GM23338 (cell line): ENCODE measurements around the gene FOXR2. TPM values are rescaled to one million over a fixed set of nuclear protein-coding genes. Genes with fewer than 3 reads are reported as not detected.

Experiments used
- ATAC-seq: fragments of 200-7000 bp; cut with Tn5 transposase; 3 replicates; pipeline ENCODE4 v1.9.1; 2020
- DNase-seq: peaks from one replicate; pipeline ENCODE4 v3.0.0-alpha.2; 2015; ENCODE audit warnings: low spot score
- H2AFZ ChIP-seq: fragments of 200-600 bp; sonication (generic); 2 replicates; pipeline ENCODE4 v1.8.0; 2016; ENCODE audit warnings: antibody characterized with exemption, mild to moderate bottlenecking, moderate library complexity
- H3F3A ChIP-seq: fragments of 200-600 bp; sonication (generic); replicated peaks from 2 replicates; pipeline ENCODE4 v1.8.0; 2017; ENCODE audit warnings: antibody characterized with exemption, mixed run types, low read depth
- H3K27ac ChIP-seq: fragments of 200-600 bp; sonication (generic); 2 replicates; pipeline ENCODE4 v1.6.1; 2016; ENCODE audit warnings: low read depth
- H3K27me3 ChIP-seq: fragments of 200-600 bp; sonication (generic); 2 replicates; pipeline ENCODE4 v1.8.0; 2016; ENCODE audit warnings: mild to moderate bottlenecking, mixed run types, moderate library complexity; ENCODE audit not compliant: insufficient read depth
- H3K36me3 ChIP-seq: fragments of 200-600 bp; sonication (generic); 2 replicates; pipeline ENCODE4 v1.8.0; 2016; ENCODE audit warnings: mild to moderate bottlenecking; ENCODE audit not compliant: insufficient read depth
- H3K4me1 ChIP-seq: fragments of 200-600 bp; sonication (generic); 2 replicates; pipeline ENCODE4 v1.8.0; 2016; ENCODE audit warnings: mild to moderate bottlenecking, moderate library complexity; ENCODE audit not compliant: insufficient read depth
- H3K4me2 ChIP-seq: fragments of 200-600 bp; sonication (generic); 2 replicates; pipeline ENCODE4 v1.7.1; 2017; ENCODE audit warnings: mixed run types
- H3K4me3 ChIP-seq: fragments of 200-600 bp; sonication (generic); 2 replicates; pipeline ENCODE4 v1.6.1; 2016; ENCODE audit warnings: mixed run types
- H3K79me2 ChIP-seq: fragments of 200-600 bp; sonication (generic); replicated peaks from 2 replicates; pipeline ENCODE4 v1.8.0; 2017; ENCODE audit warnings: mild to moderate bottlenecking; ENCODE audit not compliant: insufficient read depth
- H3K9me2 ChIP-seq: fragments of 200-600 bp; sonication (generic); 2 replicates; pipeline ENCODE4 v1.8.0; 2017; ENCODE audit not compliant: insufficient read depth
- H4K20me1 ChIP-seq: fragments of 200-600 bp; sonication (generic); replicated peaks from 2 replicates; pipeline ENCODE4 v1.8.0; 2017; ENCODE audit warnings: mild to moderate bottlenecking; ENCODE audit not compliant: insufficient read depth
- H3K27ac Mint-ChIP-seq: 2 replicates; pipeline ENCODE4 v1.8.0; 2020; ENCODE audit warnings: inconsistent platforms, mild to moderate bottlenecking, moderate library complexity, mixed read lengths
- H3K27me3 Mint-ChIP-seq: 3 replicates; pipeline ENCODE4 v1.8.0; 2022; ENCODE audit warnings: low read depth, mild to moderate bottlenecking, moderate library complexity, mixed read lengths, inconsistent platforms; ENCODE audit not compliant: insufficient read depth, poor library complexity
- H3K36me3 Mint-ChIP-seq: 3 replicates; pipeline ENCODE4 v1.8.0; 2021; ENCODE audit warnings: low read depth, mild to moderate bottlenecking, inconsistent platforms, moderate library complexity, mixed read lengths
- H3K4me1 Mint-ChIP-seq: 3 replicates; pipeline ENCODE4 v1.8.0; 2020; ENCODE audit warnings: mild to moderate bottlenecking, inconsistent platforms, mixed read lengths
- H3K4me3 Mint-ChIP-seq: 3 replicates; pipeline ENCODE4 v1.8.0; 2021; ENCODE audit warnings: moderate library complexity, mild to moderate bottlenecking, inconsistent platforms, mixed read lengths
- H3K9me3 Mint-ChIP-seq: 3 replicates; pipeline ENCODE4 v1.8.0; 2020; ENCODE audit warnings: moderate library complexity, mild to moderate bottlenecking, inconsistent platforms, mixed read lengths
- CREB1 ChIP-seq: fragments of 250-450 bp; sonication (Bioruptor Pico); IDR thresholded peaks from 2 replicates; pipeline ENCODE4 v1.5.0; 2020; ENCODE audit warnings: low read depth, mild to moderate bottlenecking, moderate library complexity
- ETS1 ChIP-seq: IDR thresholded peaks from 2 replicates; pipeline ENCODE4 v1.6.1; 2016; ENCODE audit warnings: antibody characterized with exemption
- EZH2 ChIP-seq: fragments of 200-600 bp; sonication (generic); IDR thresholded peaks from one replicate; pipeline ENCODE4 v1.8.0; 2017; ENCODE audit warnings: antibody characterized with exemption, mild to moderate bottlenecking, low read depth; ENCODE audit not compliant: unreplicated experiment
- EZH2phosphoT487 ChIP-seq: fragments of 200-600 bp; sonication (generic); IDR thresholded peaks from one replicate; pipeline ENCODE4 v1.8.1; 2018; ENCODE audit warnings: antibody characterized with exemption; ENCODE audit not compliant: unreplicated experiment
- JUNB ChIP-seq: IDR thresholded peaks from one replicate; pipeline ENCODE4 v1.6.1; 2016; ENCODE audit warnings: antibody characterized with exemption; ENCODE audit not compliant: unreplicated experiment
- NANOG ChIP-seq: IDR thresholded peaks from 2 replicates; pipeline ENCODE4 v1.6.1; 2016; ENCODE audit warnings: antibody characterized with exemption, borderline replicate concordance
- POLR2AphosphoS5 ChIP-seq: IDR thresholded peaks from 2 replicates; pipeline ENCODE4 v1.6.1; 2016; ENCODE audit warnings: antibody characterized with exemption, low read depth
- STAT1 ChIP-seq: IDR thresholded peaks from one replicate; pipeline ENCODE4 v1.6.1; 2016; ENCODE audit warnings: antibody characterized with exemption; ENCODE audit not compliant: unreplicated experiment
- ZNF114 ChIP-seq: fragments of 250-450 bp; sonication (Bioruptor Pico); IDR thresholded peaks from 2 replicates; pipeline ENCODE4 v1.5.0; 2020; ENCODE audit warnings: mild to moderate bottlenecking, moderate library complexity
- ZNF331 ChIP-seq: fragments of 250-450 bp; sonication (Bioruptor Pico); IDR thresholded peaks from 2 replicates; pipeline ENCODE4 v1.5.0; 2020; ENCODE audit warnings: low read depth, mild to moderate bottlenecking, moderate library complexity
- polyA plus RNA-seq: library from polyadenylated mRNA; unstranded; fragments of >200 nt; fragmentation: Nextera tagmentation; extraction: Ambion mirVana; gene quantifications from 2 replicates; pipeline ENCODE4 v1.2.1, GENCODE V29; 2016
- total RNA-seq: library from RNA; depleted of rRNA; stranded (reverse); fragments of >200 nt; shearing (Covaris generic); gene quantifications from 2 replicates; pipeline ENCODE4 v1.2.3, GENCODE V29; 2014
- TF ChIP-seq, protein P1 (sequence below): fragments of 250-450 bp; sonication (Bioruptor Pico); IDR thresholded peaks from 2 replicates; pipeline ENCODE4 v1.5.0; 2020; ENCODE audit warnings: mild to moderate bottlenecking, moderate library complexity
- TF ChIP-seq, protein P2 (sequence below), 2 experiments: fragments of 200-600 bp in 1 of 2; sonication (generic) in 1 of 2; conservative IDR thresholded peaks; 2 replicates each; pipeline versions ENCODE4 v1.5.1 to v1.6.1; 2016 to 2017; ENCODE audit warnings: antibody characterized with exemption in 2 of 2, low read depth in 2 of 2, mild to moderate bottlenecking in 2 of 2, moderate library complexity in 1 of 2
- TF ChIP-seq, protein P3 (sequence below): IDR thresholded peaks from one replicate; pipeline ENCODE4 v1.6.1; 2018; ENCODE audit warnings: antibody characterized with exemption; ENCODE audit not compliant: unreplicated experiment

FOXR2 gene
- total and polyA plus RNA-seq, 2 experiments from 2014 or later, result not detected

DNA sequence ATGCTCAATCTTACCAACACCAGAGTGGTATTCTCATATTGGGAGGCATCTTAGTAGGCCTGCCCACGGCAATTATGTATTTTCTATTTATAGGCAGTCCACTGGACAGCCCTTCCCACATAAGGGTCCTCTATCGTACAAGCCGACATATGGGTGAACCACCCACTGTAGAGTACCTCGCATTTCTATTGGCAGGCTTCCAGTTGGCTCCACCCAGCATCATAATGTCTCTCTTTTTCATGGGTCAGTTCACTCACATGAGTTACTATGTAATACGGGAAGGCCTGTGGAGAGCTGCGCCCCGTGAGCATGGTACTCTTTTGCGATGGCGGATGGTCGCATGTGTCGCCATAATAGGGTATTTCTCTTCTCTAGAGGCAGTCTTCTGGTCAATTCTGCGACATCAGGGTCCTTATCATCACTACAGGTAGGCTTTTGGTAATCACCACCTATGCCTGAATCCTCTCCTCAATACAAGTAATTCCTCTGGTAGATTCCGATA lies 29.4 kb upstream of the FOXR2 start:
- H3K27me3 Mint-ChIP-seq, result peaks cover 1% of the 10 kb centered on the region
- TF ChIP-seq EZH2phosphoT487 (no peak), ETS1 (no peak), EZH2 (no peak), STAT1 (no peak), POLR2AphosphoS5 (no peak), ZNF331 (CRISPR knock-in tag) (no peak), JUNB (no peak), CREB1 (CRISPR knock-in tag) (no peak), ZNF114 (CRISPR knock-in tag) (no peak), NANOG (no peak)
- TF ChIP-seq, protein P1, sequence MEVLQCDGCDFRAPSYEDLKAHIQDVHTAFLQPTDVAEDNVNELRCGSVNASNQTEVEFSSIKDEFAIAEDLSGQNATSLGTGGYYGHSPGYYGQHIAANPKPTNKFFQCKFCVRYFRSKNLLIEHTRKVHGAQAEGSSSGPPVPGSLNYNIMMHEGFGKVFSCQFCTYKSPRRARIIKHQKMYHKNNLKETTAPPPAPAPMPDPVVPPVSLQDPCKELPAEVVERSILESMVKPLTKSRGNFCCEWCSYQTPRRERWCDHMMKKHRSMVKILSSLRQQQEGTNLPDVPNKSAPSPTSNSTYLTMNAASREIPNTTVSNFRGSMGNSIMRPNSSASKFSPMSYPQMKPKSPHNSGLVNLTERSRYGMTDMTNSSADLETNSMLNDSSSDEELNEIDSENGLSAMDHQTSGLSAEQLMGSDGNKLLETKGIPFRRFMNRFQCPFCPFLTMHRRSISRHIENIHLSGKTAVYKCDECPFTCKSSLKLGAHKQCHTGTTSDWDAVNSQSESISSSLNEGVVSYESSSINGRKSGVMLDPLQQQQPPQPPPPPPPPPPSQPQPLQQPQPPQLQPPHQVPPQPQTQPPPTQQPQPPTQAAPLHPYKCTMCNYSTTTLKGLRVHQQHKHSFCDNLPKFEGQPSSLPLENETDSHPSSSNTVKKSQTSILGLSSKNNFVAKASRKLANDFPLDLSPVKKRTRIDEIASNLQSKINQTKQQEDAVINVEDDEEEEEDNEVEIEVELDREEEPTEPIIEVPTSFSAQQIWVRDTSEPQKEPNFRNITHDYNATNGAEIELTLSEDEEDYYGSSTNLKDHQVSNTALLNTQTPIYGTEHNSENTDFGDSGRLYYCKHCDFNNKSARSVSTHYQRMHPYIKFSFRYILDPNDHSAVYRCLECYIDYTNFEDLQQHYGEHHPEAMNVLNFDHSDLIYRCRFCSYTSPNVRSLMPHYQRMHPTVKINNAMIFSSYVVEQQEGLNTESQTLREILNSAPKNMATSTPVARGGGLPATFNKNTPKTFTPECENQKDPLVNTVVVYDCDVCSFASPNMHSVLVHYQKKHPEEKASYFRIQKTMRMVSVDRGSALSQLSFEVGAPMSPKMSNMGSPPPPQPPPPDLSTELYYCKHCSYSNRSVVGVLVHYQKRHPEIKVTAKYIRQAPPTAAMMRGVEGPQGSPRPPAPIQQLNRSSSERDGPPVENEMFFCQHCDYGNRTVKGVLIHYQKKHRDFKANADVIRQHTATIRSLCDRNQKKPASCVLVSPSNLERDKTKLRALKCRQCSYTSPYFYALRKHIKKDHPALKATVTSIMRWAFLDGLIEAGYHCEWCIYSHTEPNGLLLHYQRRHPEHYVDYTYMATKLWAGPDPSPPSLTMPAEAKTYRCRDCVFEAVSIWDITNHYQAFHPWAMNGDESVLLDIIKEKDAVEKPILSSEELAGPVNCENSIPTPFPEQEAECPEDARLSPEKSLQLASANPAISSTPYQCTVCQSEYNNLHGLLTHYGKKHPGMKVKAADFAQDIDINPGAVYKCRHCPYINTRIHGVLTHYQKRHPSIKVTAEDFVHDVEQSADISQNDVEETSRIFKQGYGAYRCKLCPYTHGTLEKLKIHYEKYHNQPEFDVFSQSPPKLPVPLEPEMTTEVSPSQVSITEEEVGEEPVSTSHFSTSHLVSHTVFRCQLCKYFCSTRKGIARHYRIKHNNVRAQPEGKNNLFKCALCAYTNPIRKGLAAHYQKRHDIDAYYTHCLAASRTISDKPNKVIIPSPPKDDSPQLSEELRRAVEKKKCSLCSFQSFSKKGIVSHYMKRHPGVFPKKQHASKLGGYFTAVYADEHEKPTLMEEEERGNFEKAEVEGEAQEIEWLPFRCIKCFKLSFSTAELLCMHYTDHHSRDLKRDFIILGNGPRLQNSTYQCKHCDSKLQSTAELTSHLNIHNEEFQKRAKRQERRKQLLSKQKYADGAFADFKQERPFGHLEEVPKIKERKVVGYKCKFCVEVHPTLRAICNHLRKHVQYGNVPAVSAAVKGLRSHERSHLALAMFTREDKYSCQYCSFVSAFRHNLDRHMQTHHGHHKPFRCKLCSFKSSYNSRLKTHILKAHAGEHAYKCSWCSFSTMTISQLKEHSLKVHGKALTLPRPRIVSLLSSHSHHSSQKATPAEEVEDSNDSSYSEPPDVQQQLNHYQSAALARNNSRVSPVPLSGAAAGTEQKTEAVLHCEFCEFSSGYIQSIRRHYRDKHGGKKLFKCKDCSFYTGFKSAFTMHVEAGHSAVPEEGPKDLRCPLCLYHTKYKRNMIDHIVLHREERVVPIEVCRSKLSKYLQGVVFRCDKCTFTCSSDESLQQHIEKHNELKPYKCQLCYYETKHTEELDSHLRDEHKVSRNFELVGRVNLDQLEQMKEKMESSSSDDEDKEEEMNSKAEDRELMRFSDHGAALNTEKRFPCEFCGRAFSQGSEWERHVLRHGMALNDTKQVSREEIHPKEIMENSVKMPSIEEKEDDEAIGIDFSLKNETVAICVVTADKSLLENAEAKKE (CRISPR knock-in tag), result no peak
- TF ChIP-seq, protein P2, sequence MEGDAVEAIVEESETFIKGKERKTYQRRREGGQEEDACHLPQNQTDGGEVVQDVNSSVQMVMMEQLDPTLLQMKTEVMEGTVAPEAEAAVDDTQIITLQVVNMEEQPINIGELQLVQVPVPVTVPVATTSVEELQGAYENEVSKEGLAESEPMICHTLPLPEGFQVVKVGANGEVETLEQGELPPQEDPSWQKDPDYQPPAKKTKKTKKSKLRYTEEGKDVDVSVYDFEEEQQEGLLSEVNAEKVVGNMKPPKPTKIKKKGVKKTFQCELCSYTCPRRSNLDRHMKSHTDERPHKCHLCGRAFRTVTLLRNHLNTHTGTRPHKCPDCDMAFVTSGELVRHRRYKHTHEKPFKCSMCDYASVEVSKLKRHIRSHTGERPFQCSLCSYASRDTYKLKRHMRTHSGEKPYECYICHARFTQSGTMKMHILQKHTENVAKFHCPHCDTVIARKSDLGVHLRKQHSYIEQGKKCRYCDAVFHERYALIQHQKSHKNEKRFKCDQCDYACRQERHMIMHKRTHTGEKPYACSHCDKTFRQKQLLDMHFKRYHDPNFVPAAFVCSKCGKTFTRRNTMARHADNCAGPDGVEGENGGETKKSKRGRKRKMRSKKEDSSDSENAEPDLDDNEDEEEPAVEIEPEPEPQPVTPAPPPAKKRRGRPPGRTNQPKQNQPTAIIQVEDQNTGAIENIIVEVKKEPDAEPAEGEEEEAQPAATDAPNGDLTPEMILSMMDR (conservative IDR thresholded peaks at IDR 0.05; ENCODE audit: low read depth in 2 of 2), result no peak
- TF ChIP-seq, protein P3, sequence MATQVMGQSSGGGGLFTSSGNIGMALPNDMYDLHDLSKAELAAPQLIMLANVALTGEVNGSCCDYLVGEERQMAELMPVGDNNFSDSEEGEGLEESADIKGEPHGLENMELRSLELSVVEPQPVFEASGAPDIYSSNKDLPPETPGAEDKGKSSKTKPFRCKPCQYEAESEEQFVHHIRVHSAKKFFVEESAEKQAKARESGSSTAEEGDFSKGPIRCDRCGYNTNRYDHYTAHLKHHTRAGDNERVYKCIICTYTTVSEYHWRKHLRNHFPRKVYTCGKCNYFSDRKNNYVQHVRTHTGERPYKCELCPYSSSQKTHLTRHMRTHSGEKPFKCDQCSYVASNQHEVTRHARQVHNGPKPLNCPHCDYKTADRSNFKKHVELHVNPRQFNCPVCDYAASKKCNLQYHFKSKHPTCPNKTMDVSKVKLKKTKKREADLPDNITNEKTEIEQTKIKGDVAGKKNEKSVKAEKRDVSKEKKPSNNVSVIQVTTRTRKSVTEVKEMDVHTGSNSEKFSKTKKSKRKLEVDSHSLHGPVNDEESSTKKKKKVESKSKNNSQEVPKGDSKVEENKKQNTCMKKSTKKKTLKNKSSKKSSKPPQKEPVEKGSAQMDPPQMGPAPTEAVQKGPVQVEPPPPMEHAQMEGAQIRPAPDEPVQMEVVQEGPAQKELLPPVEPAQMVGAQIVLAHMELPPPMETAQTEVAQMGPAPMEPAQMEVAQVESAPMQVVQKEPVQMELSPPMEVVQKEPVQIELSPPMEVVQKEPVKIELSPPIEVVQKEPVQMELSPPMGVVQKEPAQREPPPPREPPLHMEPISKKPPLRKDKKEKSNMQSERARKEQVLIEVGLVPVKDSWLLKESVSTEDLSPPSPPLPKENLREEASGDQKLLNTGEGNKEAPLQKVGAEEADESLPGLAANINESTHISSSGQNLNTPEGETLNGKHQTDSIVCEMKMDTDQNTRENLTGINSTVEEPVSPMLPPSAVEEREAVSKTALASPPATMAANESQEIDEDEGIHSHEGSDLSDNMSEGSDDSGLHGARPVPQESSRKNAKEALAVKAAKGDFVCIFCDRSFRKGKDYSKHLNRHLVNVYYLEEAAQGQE, result no peak
- no peak overlapping the region for H3K27ac ChIP-seq
- H3K4me1 ChIP-seq, result no peaks in the 10 kb centered on the region
- no peaks in the 10 kb centered on the region for H3K9me2 ChIP-seq
- DNase-seq, result no peak
- no peak overlapping the region for H3K4me3 Mint-ChIP-seq
- H3K4me1 Mint-ChIP-seq, result no peaks in the 10 kb centered on the region
- H3K36me3 ChIP-seq, result no peaks in the 10 kb centered on the region
- no peak overlapping the region for H3K4me3 ChIP-seq
- no peaks in the 10 kb centered on the region for H3K27me3 ChIP-seq
- no peak overlapping the region for H2AFZ ChIP-seq
- no peaks in the 10 kb centered on the region for H4K20me1 ChIP-seq
- no peak for ATAC-seq
- H3K36me3 Mint-ChIP-seq, result no peaks in the 10 kb centered on the region
- no peak overlapping the region for H3K4me2 ChIP-seq
- H3K27ac Mint-ChIP-seq, result no peak overlapping the region
- no peaks in the 10 kb centered on the region for H3F3A ChIP-seq
- H3K9me3 Mint-ChIP-seq, result peaks cover 53% of the 10 kb centered on the region
- no peaks in the 10 kb centered on the region for H3K79me2 ChIP-seq
